PC-3 (cell line): ENCODE measurements around the gene E2F3. TPM values are rescaled to one million over a fixed set of nuclear protein-coding genes. Genes with fewer than 3 reads are reported as not detected.

Experiments used
- ATAC-seq: fragments of 200-7000 bp; cut with Tn5 transposase; 2 replicates; pipeline ENCODE4 v1.9.1; 2020; ENCODE audit warnings: mild to moderate bottlenecking, moderate library complexity
- BruUV-seq: library from RNA; stranded (reverse); fragments of 400-500 nt; replicated peaks from 2 replicates; lab custom pipeline; 2021; lab: Mats Ljungman, UMichigan
- CTCF ChIA-PET: fragments of 300-600 bp; sonication (Branson Sonifier 250); formaldehyde crosslinking; loops from one replicate; lab custom pipeline; 2022; ENCODE audit warnings: antibody characterized with exemption; lab: Charles Lee
- POLR2A ChIA-PET: fragments of 300-600 bp; sonication (Branson Sonifier 250); formaldehyde crosslinking; loops from one replicate; lab custom pipeline; 2022; ENCODE audit warnings: antibody characterized with exemption; ENCODE audit not compliant: unreplicated experiment; lab: Charles Lee
- DNase-seq: peaks from one replicate; pipeline ENCODE4 v3.0.0-alpha.2; 2015
- H2AFZ ChIP-seq: fragments of 300-600 bp; sonication (generic); 2 replicates; pipeline ENCODE4 v1.6.0; 2016; ENCODE audit warnings: antibody characterized with exemption, low read length
- H3F3A ChIP-seq: fragments of 300-600 bp; sonication (generic); one replicate; pipeline ENCODE4 v1.6.0; 2017; ENCODE audit warnings: antibody characterized with exemption, low read length, control low read depth, mild to moderate bottlenecking; ENCODE audit not compliant: unreplicated experiment
- H3K27ac ChIP-seq: fragments of 300-600 bp; sonication (generic); 2 replicates; pipeline ENCODE4 v1.5.1; 2016; ENCODE audit warnings: mild to moderate bottlenecking, low read length
- H3K27me3 ChIP-seq: fragments of 300-600 bp; sonication (generic); 2 replicates; pipeline ENCODE4 v1.6.1; 2016; ENCODE audit warnings: low read length, mixed read lengths
- H3K36me3 ChIP-seq: fragments of 300-600 bp; sonication (generic); 2 replicates; pipeline ENCODE4 v1.6.1; 2016; ENCODE audit warnings: low read depth, mixed run types, low read length, mixed read lengths
- H3K4me1 ChIP-seq: fragments of 300-600 bp; sonication (generic); 2 replicates; pipeline ENCODE4 v1.5.1; 2016; ENCODE audit warnings: low read length; ENCODE audit not compliant: insufficient read depth
- H3K4me2 ChIP-seq: fragments of 300-600 bp; sonication (generic); 2 replicates; pipeline ENCODE4 v1.6.0; 2016; ENCODE audit warnings: low read length
- H3K4me3 ChIP-seq: fragments of 300-600 bp; sonication (generic); 2 replicates; pipeline ENCODE4 v1.5.1; 2016; ENCODE audit warnings: mild to moderate bottlenecking, low read length, mixed read lengths
- H3K79me2 ChIP-seq: fragments of 300-600 bp; sonication (generic); 2 replicates; pipeline ENCODE4 v1.6.1; 2017; ENCODE audit warnings: low read length, mixed read lengths
- H3K9ac ChIP-seq: fragments of 300-600 bp; sonication (generic); 2 replicates; pipeline ENCODE4 v1.6.0; 2016; ENCODE audit warnings: mild to moderate bottlenecking, low read length
- H3K9me2 ChIP-seq: fragments of 300-600 bp; sonication (generic); replicated peaks from 2 replicates; pipeline ENCODE4 v1.6.1; 2016; ENCODE audit warnings: mixed run types, low read length, mixed read lengths
- H3K9me3 ChIP-seq: fragments of 300-600 bp; sonication (generic); 2 replicates; pipeline ENCODE4 v1.6.1; 2016; ENCODE audit warnings: low read length, mixed read lengths
- H4K20me1 ChIP-seq: fragments of 300-600 bp; sonication (generic); 2 replicates; pipeline ENCODE4 v1.6.1; 2016; ENCODE audit warnings: low read length, mixed read lengths
- EZH2 ChIP-seq: fragments of 300-600 bp; sonication (generic); IDR thresholded peaks from one replicate; pipeline ENCODE4 v1.6.1; 2017; ENCODE audit warnings: antibody characterized with exemption, mild to moderate bottlenecking, low read length; ENCODE audit not compliant: unreplicated experiment
- EZH2phosphoT487 ChIP-seq: fragments of 300-600 bp; sonication (generic); IDR thresholded peaks from 2 replicates; pipeline ENCODE4 v1.6.1; 2018; ENCODE audit warnings: mild to moderate bottlenecking, antibody characterized with exemption, low read length, borderline replicate concordance
- intact Hi-C: fragments of 100-400 bp; cut with micrococcal nuclease; formaldehyde crosslinking; loops from 2 replicates; pipeline ENCODE4 v1.9.0; 2023
- total RNA-seq: library from RNA; depleted of rRNA; stranded (reverse); fragments of >200 nt; gene quantifications from 2 replicates; pipeline ENCODE4 v1.2.3, GENCODE V29; 2014
- TF ChIP-seq, protein P1 (sequence below): fragments of 300-600 bp; sonication (generic); conservative IDR thresholded peaks from 2 replicates; pipeline ENCODE4 v1.5.1; 2017; ENCODE audit warnings: antibody characterized with exemption, low read depth, mild to moderate bottlenecking, low read length

The E2F3 gene
- total RNA-seq, 1 experiment from 2014 or later = 8.8 TPM

DNA sequence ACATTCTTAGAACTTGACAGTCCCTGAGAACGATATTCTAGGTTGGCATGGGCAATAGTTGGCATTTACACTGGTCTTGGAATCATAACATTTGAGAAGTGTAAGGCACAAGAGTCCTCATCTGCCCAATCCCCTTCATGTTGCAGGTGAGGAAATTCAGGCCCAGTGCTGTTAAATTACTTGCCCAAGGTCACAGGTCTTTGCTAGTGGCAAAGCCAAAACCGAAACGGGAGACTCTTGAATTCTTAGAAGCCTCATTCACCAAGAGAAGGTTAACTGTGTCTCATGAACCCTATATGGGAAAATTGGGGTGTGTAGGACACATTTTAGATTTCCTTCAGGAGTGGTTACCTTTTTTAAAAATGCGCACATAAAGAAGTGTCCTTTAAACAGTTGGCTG lies 7.2 kb downstream of the E2F3 start:
- intact Hi-C loops = loop anchor here (10.0 kb wide), 2 partner anchors 46 to 246 kb away; no protein-coding TSS in a partner anchor
- Histone ChIP-seq H3K4me3 (no peak overlapping the region), H3K36me3 (peaks cover 36% of the 10 kb centered on the region), H3K9me2 (no peaks in the 10 kb centered on the region), H3K79me2 (peaks cover 100% of the 10 kb centered on the region), H3K9ac (no peak overlapping the region), H3K27ac (no peak overlapping the region), H3K9me3 (no peaks in the 10 kb centered on the region), H3K4me2 (no peak overlapping the region), H4K20me1 (peaks cover 88% of the 10 kb centered on the region), H3F3A (no peaks in the 10 kb centered on the region), H3K4me1 (peaks cover 11% of the 10 kb centered on the region; the same call in 1 of the 2 replicates), H3K27me3 (no peaks in the 10 kb centered on the region), H2AFZ (no peak overlapping the region)
- BruUV-seq = no TSS peak
- TF ChIP-seq, protein P1, sequence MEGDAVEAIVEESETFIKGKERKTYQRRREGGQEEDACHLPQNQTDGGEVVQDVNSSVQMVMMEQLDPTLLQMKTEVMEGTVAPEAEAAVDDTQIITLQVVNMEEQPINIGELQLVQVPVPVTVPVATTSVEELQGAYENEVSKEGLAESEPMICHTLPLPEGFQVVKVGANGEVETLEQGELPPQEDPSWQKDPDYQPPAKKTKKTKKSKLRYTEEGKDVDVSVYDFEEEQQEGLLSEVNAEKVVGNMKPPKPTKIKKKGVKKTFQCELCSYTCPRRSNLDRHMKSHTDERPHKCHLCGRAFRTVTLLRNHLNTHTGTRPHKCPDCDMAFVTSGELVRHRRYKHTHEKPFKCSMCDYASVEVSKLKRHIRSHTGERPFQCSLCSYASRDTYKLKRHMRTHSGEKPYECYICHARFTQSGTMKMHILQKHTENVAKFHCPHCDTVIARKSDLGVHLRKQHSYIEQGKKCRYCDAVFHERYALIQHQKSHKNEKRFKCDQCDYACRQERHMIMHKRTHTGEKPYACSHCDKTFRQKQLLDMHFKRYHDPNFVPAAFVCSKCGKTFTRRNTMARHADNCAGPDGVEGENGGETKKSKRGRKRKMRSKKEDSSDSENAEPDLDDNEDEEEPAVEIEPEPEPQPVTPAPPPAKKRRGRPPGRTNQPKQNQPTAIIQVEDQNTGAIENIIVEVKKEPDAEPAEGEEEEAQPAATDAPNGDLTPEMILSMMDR = no peak
- ATAC-seq (no peak), DNase-seq (no peak)
- ChIA-PET CTCF (no interaction called here), POLR2A (no interaction called here)

GRCh38 chr6:20409427-20409971 lies 7.8 kb downstream of the E2F3 start:
- TF ChIP-seq EZH2 = no peak
- TF ChIP-seq, protein P1 = no peak
- no peak for TF ChIP-seq EZH2phosphoT487
- no peak overlapping the region for H3K4me2 ChIP-seq
- no peak overlapping the region for H3K9ac ChIP-seq
- intact Hi-C loops = loop anchor here (10.0 kb wide), 2 partner anchors 45 to 245 kb away; no protein-coding TSS in a partner anchor
- BruUV-seq = no TSS peak
- no peaks in the 10 kb centered on the region for H3K27me3 ChIP-seq
- DNase-seq (no peak), ATAC-seq (no peak)
- H4K20me1 ChIP-seq = peaks cover 92% of the 10 kb centered on the region
- H2AFZ ChIP-seq = no peak overlapping the region
- peaks cover 100% of the 10 kb centered on the region for H3K79me2 ChIP-seq
- H3F3A ChIP-seq = no peaks in the 10 kb centered on the region
- peaks cover 11% of the 10 kb centered on the region; the same call in 1 of the 2 replicates for H3K4me1 ChIP-seq
- POLR2A ChIA-PET = no interaction called here
- H3K9me2 ChIP-seq = no peaks in the 10 kb centered on the region
- no peaks in the 10 kb centered on the region for H3K9me3 ChIP-seq
- peaks cover 36% of the 10 kb centered on the region for H3K36me3 ChIP-seq
- H3K4me3 ChIP-seq = no peak overlapping the region
- H3K27ac ChIP-seq = no peak overlapping the region
- CTCF ChIA-PET = no interaction called here

DNA sequence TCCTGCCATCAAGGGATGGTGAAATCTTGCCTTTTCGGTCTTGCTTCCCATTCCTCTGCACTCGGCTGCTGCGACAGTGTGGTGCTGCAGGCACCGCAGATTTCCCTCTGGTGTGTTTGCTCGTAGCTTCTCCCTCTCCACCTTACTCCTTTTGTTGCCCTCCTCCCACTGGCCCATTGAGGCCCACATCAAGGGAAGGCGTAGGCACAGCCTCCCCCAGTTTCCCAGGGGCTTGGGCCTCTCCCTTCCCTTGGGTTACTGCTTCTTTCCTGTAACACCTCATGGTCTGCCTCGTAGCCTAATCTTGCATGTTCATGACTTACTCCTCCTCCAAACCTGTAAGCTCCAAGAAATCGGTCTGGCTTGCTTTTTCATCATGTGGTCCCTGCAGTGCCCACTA lies 9.9 kb downstream of the E2F3 start:
- no peaks in the 10 kb centered on the region for H3F3A ChIP-seq
- no peak for DNase-seq
- no peaks in the 10 kb centered on the region for H3K27me3 ChIP-seq
- no peak overlapping the region for H2AFZ ChIP-seq
- BruUV-seq = no TSS peak
- H3K27ac ChIP-seq = no peak overlapping the region
- 0 out of 2 replicates have a peak, but pooled peaks cover 3% of the 10 kb centered on the region for H3K4me1 ChIP-seq
- no peak for ATAC-seq
- ChIA-PET POLR2A (no interaction called here), CTCF (no interaction called here)
- intact Hi-C loops = no loop called here
- no peaks in the 10 kb centered on the region for H3K9me3 ChIP-seq
- H4K20me1 ChIP-seq = peaks cover 91% of the 10 kb centered on the region
- peaks cover 26% of the 10 kb centered on the region for H3K36me3 ChIP-seq
- H3K79me2 ChIP-seq = peaks cover 100% of the 10 kb centered on the region
- no peak overlapping the region for H3K9ac ChIP-seq
- H3K4me2 ChIP-seq = no peak overlapping the region
- TF ChIP-seq EZH2 = no peak
- TF ChIP-seq EZH2phosphoT487 = no peak
- TF ChIP-seq, protein P1 = no peak
- no peaks in the 10 kb centered on the region for H3K9me2 ChIP-seq
- H3K4me3 ChIP-seq = no peak overlapping the region
